ENCODE measurements around the gene ESAM.

The ESAM gene, protein sequence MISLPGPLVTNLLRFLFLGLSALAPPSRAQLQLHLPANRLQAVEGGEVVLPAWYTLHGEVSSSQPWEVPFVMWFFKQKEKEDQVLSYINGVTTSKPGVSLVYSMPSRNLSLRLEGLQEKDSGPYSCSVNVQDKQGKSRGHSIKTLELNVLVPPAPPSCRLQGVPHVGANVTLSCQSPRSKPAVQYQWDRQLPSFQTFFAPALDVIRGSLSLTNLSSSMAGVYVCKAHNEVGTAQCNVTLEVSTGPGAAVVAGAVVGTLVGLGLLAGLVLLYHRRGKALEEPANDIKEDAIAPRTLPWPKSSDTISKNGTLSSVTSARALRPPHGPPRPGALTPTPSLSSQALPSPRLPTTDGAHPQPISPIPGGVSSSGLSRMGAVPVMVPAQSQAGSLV

DNA sequence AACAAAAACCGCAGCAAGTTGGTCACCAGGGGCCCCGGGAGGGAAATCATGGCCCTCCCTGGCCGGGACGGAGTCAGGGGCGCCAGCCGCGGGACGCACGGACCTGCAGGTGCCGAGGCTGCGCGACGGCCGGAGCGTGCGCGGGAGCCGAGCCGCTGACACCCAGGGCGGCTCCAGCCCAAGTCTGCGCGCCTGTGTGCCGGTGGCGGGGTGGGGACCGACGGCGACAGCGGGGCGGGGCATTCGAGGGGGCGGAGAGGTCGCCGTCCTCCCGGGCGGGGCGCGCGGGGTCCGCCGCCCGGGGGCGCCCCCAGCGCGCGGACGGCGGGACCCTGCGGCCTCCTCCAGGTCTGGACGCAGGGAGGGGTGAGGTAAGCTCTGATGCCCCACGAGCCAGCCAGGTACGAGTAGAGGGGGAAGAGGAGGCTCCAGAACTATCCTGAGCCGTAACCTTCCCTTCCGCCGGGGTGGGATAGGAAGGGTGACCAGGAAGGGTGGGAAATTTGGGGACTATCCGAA is at the start of gene ESAM:
Gene ESAM, minus strand, starts transcription at position 186 of the 519 bp plus-strand sequence. Its CDS starts 136 bp downstream, at position 50.
- intact Hi-C loops (cut with DNase I), result loop anchor here (5.0 kb wide), 1 partner anchor 75 kb away; no protein-coding TSS in a partner anchor
- DNase-seq, result peak in 1 of 42 donors; percentile 41

DNA sequence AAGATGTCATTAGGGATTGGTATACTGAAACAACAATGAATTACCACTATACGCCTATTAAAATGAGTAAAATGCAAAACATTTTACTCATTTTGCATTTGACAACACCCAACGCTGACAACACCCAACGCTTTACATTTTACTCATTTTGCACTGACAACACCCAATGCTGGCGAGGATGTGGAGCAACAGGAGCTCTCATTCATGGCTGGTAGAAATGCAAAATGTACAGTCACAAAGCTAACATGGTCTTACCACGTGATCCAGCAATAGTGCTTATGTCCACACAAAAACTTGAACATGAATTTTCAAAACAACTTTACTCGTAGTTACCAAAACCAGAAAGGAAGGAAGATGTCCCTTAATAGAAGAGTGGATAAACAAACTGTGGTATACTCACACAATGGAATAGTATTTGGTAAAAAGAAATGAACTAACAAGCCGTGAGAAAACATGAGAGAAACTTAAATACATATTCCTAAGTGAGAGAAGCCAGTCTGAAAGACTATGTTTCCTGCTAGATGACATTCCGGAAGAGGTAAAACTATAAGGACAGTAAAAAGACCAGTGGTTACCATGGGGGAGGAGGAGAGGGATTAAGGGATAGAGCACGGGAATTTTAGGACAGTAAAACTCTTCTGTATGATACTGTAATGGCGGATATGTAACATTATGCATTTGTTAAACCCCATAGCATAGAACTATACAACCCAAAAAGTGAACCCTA is 49.5 kb upstream of the ESAM start:
- DNase-seq, result no peak
- intact Hi-C loops (cut with DNase I), result no loop called here

DNA sequence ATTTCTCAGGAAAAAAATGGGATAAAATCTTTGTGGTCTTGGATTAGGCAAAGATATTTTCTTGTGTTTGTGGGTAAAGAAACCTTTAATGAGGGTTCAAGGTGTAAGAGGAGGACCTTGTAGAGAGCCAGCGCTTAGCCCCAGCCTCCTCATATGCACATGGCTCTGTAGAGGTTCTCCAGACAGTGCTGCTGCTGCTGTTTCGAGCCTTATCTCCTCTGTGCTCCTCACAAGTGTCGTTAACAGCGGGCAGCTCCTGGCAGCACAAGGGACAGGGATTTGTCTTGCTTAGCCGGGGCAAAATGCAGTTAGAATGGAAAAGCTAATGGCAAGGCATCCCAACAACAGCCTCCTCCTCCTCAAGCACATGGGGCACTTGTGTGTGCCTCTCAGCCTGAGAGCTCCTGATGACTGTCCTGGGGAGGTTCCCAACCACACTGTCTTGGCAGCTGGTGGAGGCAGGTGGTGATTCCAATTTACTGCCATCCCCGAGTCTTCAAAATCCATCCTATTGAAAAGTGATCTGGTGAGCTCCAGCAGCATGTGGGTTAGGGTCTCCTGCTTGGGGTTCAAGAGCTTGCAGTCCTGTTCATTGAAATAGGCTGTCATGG is 45.7 kb upstream of the ESAM start:
- intact Hi-C loops (cut with DNase I), result no loop called here
- DNase-seq, result no peak

DNA sequence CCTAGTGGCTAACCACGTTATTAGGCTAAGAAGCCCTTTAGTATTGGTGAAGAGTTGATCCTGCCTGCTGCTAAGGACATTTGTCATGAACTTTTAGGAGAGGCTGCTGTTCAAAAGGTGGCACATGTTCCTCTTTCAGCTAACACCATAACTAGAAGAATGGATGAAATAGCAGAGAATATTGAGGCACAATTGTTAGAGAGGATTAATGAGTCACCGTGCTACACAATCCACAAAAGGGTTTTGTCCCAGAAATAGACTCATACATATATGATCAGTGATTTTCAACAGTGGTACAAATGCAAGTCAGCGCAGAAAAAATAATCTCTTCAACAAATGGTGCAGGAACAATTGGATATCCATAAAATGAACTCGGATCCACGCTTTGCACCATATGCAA is 45.1 kb upstream of the ESAM start:
- intact Hi-C loops (cut with DNase I), result no loop called here
- peak in 1 of 42 donors; percentile 13 for DNase-seq

DNA sequence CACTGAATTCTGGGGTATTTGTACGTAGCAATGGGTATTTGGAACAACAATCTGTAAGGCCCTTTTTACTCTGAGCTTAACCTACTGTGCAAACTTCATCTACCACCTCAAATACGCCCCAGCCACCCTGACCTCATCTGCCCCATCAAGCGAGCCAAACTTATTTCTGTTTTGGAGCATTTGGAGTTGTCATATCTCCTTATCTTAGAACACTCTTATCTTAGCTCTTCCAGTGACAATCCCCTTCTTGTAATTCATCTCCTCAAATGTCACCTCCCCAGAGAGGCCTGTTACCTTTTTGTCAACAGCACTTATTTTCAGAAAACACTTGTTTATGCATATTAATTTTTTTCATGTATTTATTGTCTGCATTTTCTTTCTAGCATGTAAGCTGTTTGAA is 42.8 kb upstream of the ESAM start:
- intact Hi-C loops (cut with DNase I), result no loop called here
- no peak for DNase-seq

DNA sequence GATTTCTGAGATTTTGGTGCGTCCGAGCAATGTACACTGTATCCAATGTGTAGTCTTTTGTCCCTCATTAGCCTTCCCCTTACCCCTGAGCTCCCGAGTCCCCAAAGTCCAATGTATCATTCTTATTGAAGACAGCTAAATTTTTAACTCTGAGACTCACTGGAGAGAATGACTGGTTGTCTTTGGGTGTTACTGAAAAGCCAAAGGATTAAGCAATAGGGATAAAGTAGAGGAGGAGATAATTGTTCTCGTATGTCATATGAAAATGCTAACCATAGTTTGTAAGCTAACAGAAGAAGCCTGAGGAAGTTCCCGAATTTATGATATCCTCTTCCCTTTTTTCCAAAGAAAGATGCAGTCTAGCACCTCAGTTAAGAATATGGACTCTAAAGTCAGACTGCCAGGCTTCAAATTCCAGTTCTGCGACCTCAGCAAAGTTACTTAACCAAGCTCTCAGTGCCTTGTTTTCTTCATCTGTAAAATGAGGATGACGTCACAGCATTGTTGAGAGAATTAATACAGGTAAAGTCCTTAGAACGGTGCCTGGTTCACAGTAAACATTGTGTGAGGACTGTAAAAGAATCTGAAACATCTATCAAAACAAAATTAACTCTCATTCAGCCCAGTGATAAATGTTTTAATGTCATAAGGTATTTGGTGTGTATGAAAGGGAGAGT is 39.7 kb upstream of the ESAM start:
- DNase-seq, result no peak

DNA sequence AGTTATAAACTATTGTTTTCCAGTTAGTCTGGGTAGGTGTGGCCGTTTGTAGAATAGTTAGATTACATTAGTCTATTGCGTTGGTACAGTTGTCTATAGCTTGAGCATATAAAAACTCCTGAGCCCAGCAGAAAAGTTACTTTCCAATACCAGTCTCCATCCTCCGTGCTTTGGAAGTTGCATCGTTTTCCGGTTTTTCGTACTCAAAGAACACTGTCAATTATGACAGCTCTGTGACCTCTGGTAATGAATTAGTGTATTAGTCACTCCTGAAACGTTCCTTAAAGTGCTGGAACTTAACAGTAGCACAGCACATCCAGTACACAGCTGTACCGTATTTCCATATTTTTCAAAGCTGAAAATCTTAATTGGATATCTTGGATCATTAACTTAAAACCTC is 38.9 kb upstream of the ESAM start:
- DNase-seq, result peak in 8 of 42 donors; percentile 10 to 51 (median 30)

More for the DNA sequence above, 39.7 kb upstream of the ESAM start:
- intact Hi-C loops (cut with DNase I), result no loop called here

DNA sequence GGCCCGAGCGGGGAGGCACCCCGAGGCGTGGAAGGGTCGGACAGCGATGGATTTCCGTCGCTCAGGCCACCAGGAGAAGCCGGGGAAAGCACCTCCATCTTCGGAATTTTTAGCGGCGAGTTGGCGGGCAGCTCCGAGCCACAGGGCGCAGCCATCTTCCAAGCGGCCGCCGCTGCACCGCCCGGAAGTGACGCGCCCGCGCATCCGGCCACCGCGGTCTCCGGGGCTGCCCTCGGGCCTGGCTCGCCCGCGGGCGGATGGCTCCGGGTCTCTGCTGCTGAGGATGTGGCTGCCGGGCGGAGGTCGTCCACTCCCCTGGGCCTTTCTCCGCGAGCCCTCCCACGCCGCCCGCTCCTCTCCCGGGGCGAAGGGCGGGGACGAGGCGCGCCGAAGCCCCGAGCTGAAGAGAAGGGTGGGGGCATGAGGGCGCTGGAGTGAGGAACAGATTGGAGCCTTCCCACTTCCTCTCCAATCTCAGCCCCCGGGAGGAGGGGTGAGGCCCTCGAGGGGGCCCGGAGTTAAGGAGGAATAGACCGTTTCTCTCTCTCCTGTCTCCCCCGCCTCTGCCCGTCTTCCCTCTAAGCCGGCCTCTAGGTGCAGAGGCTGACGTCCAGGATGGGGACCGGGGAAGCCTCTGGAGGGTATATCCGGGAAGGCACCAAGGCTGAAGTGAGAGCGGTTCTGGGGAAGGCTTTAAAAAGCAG is 38.3 kb upstream of the ESAM start, which contains the start of gene MSANTD2:
Gene MSANTD2, minus strand, starts transcription at position 181 of the 704 bp plus-strand sequence. Its CDS starts 26 bp downstream, at position 155.
- DNase-seq, result peak; percentile 58 to 93 (median 87)
- intact Hi-C loops (cut with DNase I), result no loop called here

More for the DNA sequence above, 38.9 kb upstream of the ESAM start:
- intact Hi-C loops (cut with DNase I), result no loop called here

DNA sequence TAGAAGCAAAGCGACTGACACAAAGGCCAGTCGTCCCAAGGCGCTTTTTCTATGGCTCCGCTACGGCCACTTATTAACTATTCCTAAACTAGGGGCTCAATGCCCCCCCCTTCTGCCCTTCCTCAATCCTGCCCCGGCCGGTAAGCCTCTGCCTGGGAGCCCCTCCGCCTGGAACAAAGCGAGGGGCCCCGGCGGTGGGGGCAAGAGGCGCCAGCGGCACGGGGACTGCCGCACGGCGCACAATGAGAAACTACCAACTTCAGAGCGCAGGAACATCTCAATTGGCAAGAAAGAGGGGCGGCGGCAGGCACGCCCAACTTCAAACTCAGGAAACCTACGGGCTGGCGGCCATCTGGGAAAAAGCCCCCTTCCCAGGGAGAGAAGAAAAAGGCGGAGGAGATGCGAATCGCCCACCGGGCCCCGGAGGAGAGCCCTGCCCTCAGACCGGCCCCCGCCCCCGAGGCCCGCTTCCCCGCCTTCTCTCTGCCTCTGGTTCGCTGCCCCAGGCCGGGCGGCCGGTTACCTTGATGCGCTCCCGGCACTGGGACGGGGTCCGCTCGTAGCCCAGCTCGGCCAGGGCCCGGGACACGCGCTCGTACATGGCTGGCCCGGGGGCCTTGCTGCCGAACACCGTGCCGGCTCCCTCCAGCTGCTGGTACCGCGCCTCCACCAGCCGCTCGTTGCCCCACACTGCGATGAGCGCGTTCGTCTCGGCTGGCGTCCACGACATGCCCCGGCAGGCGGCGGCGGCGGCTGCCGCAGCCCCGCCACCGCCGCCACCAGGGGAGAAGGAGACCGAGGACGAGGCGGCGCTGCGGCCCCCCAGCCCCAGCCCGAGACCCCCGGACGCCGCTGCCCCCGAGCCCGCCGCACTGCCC is 37.5 kb upstream of the ESAM start:
- intact Hi-C loops (cut with DNase I), result no loop called here
- peak in 39 of 42 donors; percentile 11 to 68 (median 34) for DNase-seq

DNA sequence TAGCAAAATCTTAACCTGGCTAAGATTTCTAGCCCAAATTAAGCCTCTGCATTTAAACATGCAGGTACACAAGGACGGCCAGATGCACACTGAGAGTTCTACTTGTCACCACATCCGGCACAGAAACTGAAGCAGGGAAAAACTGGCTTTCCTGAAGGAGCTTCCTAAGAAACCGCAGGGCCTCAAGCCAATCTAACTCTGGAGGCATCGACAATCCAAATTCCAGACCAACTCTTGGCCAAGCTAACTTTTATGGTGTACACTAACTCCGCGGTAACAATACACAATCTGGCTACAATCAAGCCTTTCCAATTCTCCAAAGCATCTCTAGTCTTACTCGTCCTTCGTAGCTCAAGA is 36.9 kb upstream of the ESAM start:
- DNase-seq, result no peak
- intact Hi-C loops (cut with DNase I), result no loop called here

DNA sequence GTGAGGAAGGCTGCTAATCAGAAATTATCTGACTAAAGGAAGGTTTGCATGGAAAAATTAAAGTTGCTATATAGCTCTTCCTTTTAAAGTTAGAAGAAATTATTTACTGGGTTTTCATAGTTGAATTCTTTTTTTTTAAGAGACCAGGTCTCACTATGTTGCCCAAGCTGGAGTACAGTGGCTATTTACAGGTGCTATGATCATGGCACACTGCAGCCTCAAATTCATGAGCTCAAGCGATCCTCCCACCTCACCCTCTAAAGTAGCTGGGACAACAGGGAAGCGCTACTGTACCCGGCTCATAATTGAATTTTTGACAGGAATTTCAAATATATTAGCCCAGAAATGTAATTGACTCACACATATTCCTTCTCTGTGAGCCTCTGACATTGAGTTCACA is 34.2 kb upstream of the ESAM start:
- intact Hi-C loops (cut with DNase I), result no loop called here
- no peak for DNase-seq

DNA sequence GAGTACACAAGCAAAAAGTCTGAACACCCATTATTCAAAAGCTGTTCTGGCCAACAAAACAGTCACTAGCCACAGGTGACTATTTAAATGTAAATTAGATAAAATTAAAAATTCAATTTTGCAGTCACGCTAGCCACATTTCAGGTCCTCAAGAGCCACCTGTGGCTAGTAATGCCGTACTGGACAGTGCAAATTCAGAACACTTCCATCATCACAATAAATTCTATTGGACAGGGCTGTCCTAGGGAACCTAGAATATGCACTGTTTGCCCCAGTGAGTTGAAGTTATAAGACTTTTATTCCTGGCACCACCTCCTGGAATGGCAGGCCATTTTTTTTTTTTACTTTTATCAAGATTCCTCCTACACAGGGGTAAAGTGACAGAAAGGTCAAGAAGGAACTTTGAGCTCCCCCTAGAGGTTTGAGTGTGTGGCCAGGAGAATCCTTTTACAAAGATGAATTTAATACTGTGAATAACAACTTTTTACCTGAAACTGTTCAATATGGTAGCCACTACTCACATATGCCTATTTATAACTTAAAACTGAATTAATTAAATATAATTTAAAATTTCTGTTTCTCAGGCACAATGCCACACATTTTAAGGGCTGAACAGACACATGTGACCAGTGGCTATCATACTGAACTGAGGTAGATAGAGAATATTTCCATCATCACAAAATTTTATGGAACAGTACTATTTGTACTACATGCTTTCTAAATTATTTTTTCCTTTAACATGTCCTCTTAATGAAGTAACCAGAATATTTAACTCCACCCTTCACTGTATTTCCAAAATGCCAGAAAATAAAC is 31.6 kb upstream of the ESAM start:
- intact Hi-C loops (cut with DNase I), result no loop called here
- DNase-seq, result peak in 3 of 42 donors; percentile 13 to 47 (median 31)

DNA sequence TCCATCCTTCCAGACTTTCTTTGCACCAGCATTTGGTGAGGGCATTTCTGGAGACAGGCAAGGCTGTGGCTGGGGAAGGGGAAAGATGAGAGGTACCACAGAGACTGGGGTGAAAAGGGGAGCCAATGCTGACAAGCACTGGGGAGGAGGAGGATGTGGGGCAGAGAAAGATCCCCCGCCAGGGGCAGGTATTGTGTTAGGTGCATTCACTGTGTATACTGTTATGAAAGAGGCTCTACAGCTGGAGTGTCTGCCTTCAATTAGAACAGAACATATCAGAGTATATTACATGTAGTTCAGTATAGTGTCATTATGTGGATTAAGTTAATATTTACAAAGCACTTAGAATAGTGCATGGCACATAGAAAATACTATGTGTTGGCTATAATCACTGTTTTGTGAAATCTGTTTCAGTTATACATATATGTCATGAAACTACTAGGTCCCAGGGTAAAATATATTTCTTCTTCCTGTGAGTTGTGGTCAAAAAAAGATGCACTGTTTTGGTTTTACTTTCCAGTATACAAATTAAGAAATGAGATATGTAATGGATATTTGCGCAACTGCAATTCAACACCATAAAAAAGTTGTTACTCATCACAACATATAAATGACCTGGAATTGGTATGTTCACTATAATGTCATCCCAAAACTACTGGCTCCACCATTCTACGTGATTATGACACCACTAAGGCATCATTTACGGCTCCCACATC is 29.7 kb upstream of the ESAM start:
- intact Hi-C loops (cut with DNase I), result no loop called here
- no peak for DNase-seq

DNA sequence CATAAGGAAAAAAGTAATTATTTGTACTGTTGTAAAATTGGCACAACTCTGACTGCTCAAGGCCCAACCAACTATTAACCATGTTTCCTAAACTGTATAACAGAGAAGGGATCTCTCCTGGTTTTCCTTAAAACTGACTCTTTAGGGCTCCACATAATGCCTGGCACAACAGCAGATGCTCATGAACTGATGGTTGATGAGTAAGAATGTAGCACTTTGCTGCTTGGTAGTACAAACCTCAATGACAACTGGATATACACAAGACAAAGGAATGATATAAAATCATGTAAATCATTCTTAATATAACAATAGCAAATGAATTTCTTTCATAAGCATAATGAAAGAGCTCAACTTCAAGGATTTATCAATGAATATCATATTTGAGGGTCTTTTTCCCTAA is 26.4 kb upstream of the ESAM start:
- DNase-seq, result no peak
- intact Hi-C loops (cut with DNase I), result no loop called here

DNA sequence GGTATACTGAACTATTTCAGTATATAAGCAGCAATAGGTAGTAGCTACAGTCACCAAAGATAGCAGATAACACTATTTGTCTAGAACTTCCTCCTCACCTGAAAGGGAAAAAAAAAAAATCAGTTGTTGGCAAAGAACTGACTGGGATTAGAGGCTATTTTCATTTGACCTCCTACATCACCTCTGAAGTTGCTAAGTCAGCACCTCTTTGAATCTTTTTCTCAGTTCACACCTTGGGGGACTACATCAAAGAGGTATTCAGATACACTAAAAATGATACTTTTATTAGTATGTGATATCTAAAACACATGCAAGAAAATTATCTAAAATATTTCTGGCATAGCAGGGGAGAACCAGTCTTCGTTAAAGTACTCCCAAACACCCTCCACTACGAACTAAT is 22.0 kb upstream of the ESAM start:
- DNase-seq, result no peak
- intact Hi-C loops (cut with DNase I), result no loop called here

DNA sequence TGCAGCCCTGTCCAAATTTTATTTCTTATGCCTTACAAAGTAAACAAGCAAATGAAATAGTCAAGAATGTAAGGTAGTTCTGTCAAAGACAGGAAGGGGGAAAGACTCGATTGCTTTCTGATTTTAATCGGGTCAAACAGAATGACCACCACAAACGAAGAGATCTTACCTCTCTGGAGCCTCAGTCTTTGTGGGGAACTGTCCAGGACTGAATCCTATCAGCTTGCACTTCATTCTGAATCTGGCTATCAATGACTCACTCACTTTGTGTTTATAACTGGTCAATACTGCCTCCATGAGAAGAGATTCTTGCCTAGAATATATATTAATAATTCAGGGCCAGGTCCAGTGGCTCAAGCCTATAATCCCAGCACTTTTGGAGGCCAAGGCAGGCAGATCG is 20.9 kb upstream of the ESAM start:
- intact Hi-C loops (cut with DNase I), result no loop called here
- no peak for DNase-seq

All from head of caudate nucleus (tissue), 42 donors.